Chondrocyte (in vitro differentiated cells): ENCODE results near the gene TRIM8. TPM values are rescaled to one million over a fixed set of nuclear protein-coding genes. Genes with fewer than 3 reads are reported as not detected.

Experiments
- DNase-seq: peaks from one replicate; pipeline ENCODE4 v3.0.0; 2021; ENCODE audit warnings: mixed read lengths, low spot score
- H3K27ac Mint-ChIP-seq: one replicate; pipeline ENCODE4 v1.8.0; 2021; ENCODE audit warnings: mild to moderate bottlenecking, moderate library complexity, mixed read lengths; ENCODE audit not compliant: unreplicated experiment
- H3K27me3 Mint-ChIP-seq: 2 replicates; pipeline ENCODE4 v1.8.0; 2021; ENCODE audit warnings: low read depth, mixed read lengths
- H3K36me3 Mint-ChIP-seq: 2 replicates; pipeline ENCODE4 v1.8.0; 2021; ENCODE audit warnings: low read depth, mixed read lengths
- H3K4me1 Mint-ChIP-seq: 2 replicates; pipeline ENCODE4 v1.8.0; 2021; ENCODE audit warnings: low read depth, mild to moderate bottlenecking, mixed read lengths
- H3K4me3 Mint-ChIP-seq: one replicate; pipeline ENCODE4 v1.8.0; 2021; ENCODE audit warnings: mild to moderate bottlenecking, moderate library complexity, mixed read lengths; ENCODE audit not compliant: unreplicated experiment
- H3K9me3 Mint-ChIP-seq: 2 replicates; pipeline ENCODE4 v1.8.0; 2021; ENCODE audit warnings: low read depth, mixed read lengths
- total RNA-seq: library from RNA; stranded (reverse); gene quantifications from 3 replicates; pipeline ENCODE4 v1.2.1, GENCODE V29; 2021
- TF ChIP-seq, protein P1 (sequence below): fragments of 200-600 bp; sonication (generic); IDR thresholded peaks from 2 replicates; pipeline ENCODE4 v1.5.0; 2021; ENCODE audit warnings: antibody characterized with exemption, mild to moderate bottlenecking, moderate library complexity

TRIM8 gene
- total RNA-seq, 1 donor from 2014 or later, result 66.8 TPM

DNA sequence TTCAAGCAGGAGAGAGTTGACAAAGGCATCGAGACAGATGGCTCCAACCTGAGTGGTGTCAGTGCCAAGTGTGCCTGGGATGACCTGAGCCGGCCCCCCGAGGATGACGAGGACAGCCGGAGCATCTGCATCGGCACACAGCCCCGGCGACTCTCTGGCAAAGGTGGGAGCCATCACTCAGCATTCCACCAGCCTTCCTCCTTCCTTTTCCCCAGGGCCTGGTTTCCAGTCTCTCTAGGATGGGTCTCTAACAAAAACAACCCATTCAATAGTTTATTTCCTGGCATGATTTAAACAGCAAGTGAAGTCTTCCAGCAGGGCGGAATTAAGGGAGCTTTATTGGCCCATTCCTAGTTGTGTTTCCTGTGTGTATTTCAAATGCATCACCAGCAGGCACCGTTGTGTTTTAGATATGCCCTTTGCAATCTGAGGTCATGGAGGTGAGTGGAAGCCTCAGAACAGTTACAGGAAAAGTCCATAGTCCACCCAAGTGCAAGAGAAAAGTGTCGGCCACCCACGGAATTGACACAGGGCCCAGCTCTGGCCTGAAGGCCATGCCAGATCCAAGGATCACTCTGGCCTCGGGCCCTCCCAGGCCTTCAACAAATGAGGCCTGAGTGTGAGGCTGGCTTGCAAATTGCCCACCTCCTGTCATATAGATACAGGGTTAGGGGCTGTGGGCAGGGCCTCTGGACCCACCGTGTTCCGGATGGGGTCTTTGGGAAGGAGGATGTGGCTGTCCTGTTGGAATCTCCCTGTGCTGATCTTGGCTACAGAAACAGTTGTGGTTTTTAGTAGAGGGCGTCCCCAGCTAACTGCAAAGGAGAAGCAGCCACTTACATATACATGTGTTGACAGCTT lies 46.9 kb upstream of the TRIM8 start:
- H3K36me3 Mint-ChIP-seq, result peaks cover 8% of the 10 kb centered on the region
- peaks cover 19% of the 10 kb centered on the region for H3K4me1 Mint-ChIP-seq
- no peak overlapping the region for H3K4me3 Mint-ChIP-seq
- peak; percentile 54 for DNase-seq
- no peak overlapping the region for H3K27ac Mint-ChIP-seq
- no peaks in the 10 kb centered on the region for H3K27me3 Mint-ChIP-seq
- H3K9me3 Mint-ChIP-seq, result no peaks in the 10 kb centered on the region
- TF ChIP-seq, protein P1, sequence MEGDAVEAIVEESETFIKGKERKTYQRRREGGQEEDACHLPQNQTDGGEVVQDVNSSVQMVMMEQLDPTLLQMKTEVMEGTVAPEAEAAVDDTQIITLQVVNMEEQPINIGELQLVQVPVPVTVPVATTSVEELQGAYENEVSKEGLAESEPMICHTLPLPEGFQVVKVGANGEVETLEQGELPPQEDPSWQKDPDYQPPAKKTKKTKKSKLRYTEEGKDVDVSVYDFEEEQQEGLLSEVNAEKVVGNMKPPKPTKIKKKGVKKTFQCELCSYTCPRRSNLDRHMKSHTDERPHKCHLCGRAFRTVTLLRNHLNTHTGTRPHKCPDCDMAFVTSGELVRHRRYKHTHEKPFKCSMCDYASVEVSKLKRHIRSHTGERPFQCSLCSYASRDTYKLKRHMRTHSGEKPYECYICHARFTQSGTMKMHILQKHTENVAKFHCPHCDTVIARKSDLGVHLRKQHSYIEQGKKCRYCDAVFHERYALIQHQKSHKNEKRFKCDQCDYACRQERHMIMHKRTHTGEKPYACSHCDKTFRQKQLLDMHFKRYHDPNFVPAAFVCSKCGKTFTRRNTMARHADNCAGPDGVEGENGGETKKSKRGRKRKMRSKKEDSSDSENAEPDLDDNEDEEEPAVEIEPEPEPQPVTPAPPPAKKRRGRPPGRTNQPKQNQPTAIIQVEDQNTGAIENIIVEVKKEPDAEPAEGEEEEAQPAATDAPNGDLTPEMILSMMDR, result no peak

DNA sequence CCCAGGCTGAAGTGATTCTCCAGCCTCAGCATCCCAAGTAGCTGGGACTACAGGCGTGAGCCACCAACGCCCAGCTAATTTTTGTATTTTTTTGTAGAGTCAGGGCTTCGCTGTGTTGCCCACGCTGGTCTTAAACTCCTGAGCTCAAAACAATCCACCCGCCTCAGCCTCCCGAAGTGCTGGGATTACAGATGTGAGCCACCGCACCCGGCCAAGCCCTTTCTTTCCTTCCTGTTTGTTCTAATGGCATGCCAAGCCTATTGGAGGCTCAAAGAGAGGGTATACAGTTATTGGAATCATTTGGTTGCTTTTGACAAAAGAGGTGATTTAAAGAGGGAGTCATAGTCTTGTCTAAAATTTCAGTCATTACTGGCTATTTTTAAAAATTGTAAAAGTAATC lies 46.0 kb upstream of the TRIM8 start:
- Mint-ChIP-seq H3K4me3 (no peak overlapping the region), H3K9me3 (no peaks in the 10 kb centered on the region), H3K4me1 (peaks cover 19% of the 10 kb centered on the region), H3K27me3 (no peaks in the 10 kb centered on the region), H3K27ac (no peak overlapping the region), H3K36me3 (peaks cover 8% of the 10 kb centered on the region)
- DNase-seq, result peak; percentile 22
- TF ChIP-seq, protein P1, result no peak

DNA sequence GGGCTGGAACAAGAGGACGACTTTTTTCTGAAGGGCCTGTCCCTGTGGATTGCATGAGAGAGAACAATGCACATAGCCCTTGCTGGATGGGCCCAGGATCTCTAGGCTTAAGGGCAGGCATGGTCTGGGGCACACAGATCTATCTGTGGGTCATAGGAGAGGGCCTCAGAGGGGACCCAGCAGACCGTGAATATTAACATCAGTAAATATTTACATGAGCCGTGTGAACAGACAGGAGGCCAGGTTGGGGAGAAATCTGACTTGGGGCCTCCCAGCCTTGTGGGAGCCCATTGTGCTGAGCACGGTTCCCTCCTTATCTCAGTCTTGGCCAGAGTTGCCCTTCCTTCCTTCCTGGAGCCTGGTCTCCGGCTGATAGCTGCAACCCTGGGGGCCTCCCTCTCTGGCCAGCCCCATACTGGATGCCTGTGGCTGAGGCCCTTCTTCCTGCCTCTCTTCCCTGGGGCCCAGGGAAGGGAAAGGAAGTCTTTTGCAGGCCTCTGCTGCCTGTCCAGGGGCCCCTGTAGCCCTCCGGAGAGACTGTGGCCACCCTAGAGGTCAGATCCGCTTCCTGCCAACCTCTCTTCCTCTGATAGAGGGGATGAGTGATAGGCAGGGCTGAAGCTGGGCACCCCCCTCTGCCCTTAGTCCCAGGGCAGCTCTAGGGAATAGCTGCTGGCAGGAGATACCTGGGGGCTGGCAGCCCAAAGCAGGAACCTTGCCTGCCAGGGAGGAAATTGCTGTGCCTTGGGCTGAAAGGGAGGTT lies 44.5 kb upstream of the TRIM8 start:
- no peak overlapping the region for H3K27ac Mint-ChIP-seq
- no peak overlapping the region for H3K4me3 Mint-ChIP-seq
- peaks cover 25% of the 10 kb centered on the region for H3K4me1 Mint-ChIP-seq
- no peaks in the 10 kb centered on the region for H3K27me3 Mint-ChIP-seq
- TF ChIP-seq, protein P1, result no peak
- H3K36me3 Mint-ChIP-seq, result peaks cover 8% of the 10 kb centered on the region
- H3K9me3 Mint-ChIP-seq, result no peaks in the 10 kb centered on the region
- peak; percentile 60 for DNase-seq

DNA sequence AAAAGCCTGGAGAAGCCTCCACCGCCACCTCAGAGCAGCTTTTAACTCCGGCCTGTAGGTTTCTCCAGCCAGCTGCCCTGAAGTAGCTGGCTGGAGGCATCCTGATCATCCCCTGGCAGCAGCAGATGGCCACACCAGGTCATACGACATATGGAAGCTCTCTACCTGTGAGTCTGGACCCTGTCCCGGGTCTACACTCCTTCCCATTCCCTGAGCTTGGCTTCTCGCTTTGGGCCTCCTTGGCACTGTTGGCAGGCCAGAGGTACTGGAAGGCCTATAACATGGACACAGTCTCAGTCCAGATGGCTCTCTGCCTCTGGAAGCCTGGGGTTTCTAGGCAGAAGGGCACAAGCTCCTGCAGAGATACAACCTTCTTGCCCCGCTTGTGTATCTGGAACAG lies 43.5 kb upstream of the TRIM8 start:
- H3K4me1 Mint-ChIP-seq, result peaks cover 32% of the 10 kb centered on the region
- no peaks in the 10 kb centered on the region for H3K9me3 Mint-ChIP-seq
- TF ChIP-seq, protein P1, result no peak
- no peak overlapping the region for H3K27ac Mint-ChIP-seq
- peaks cover 8% of the 10 kb centered on the region for H3K36me3 Mint-ChIP-seq
- DNase-seq, result peak; percentile 24
- no peaks in the 10 kb centered on the region for H3K27me3 Mint-ChIP-seq
- no peak overlapping the region for H3K4me3 Mint-ChIP-seq

- H3K4me1 Mint-ChIP-seq, result peaks cover 34% of the 10 kb centered on the region
- peaks cover 10% of the 10 kb centered on the region for H3K36me3 Mint-ChIP-seq
- no peaks in the 10 kb centered on the region for H3K27me3 Mint-ChIP-seq
- no peak overlapping the region for H3K4me3 Mint-ChIP-seq
- peak; percentile 41 for DNase-seq
- TF ChIP-seq, protein P1, result no peak
- no peak overlapping the region for H3K27ac Mint-ChIP-seq
- H3K9me3 Mint-ChIP-seq, result no peaks in the 10 kb centered on the region
Observed at GRCh38 chr10:102601639-102602038, 42.6 kb upstream of the TRIM8 start.
